GM19455 (cell line): Measurements from ENCODE around the gene COX14.
"Not testable (repeated sequence)": the region's sequence is repeated elsewhere in the genome, so short reads cannot be mapped to it uniquely, and the experiment has no call there.

Source experiments
- ATAC-seq: cut with Tn5 transposase; IDR thresholded peaks from one replicate; pipeline ENCODE4 v1.9.1; 2021; ENCODE audit not compliant: unreplicated experiment

Gene COX14

GRCh38 chr12:50151047-50151687, 39.1 kb downstream of the COX14 start:
- no peak for ATAC-seq

DNA sequence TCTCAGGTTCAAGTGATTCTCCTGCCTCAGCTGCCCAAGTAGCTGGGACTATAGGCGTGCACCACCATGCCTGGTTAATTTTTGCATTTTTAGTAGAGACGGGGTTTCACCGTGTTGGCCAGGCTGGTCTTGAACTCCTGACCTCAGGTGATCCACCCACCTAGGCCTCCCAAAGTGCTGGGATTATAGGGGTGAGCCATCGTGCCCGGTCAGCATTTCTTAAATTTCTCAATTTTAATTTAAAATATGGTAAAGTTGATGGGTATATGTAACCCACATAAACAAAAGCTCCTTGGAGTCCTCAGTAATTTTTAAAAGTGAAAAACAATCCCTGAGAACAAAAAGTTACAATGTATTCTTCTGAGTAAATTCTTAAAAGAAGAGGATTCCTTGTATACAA, 42.9 kb downstream of the COX14 start:
- not testable (repeated sequence) for ATAC-seq

DNA sequence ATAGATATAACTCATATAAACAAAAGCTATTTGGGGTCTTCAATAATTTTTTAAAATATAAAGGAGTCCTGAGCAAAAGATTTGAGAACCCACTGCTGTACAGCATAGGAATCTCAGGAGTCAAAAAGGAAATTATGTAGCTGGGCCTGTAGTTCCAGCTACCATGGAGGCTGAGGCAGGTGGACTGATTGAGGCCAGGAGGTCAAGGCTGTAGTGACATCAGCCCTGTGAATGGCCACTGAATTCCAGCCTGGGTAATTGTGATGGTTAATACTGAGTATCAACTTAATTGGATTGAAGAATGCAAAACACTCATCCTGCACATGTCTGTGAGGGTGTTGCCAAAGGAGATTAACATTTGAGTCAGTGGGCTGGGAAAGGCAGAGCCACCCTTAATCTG, 44.6 kb downstream of the COX14 start:
- ATAC-seq: no peak

DNA sequence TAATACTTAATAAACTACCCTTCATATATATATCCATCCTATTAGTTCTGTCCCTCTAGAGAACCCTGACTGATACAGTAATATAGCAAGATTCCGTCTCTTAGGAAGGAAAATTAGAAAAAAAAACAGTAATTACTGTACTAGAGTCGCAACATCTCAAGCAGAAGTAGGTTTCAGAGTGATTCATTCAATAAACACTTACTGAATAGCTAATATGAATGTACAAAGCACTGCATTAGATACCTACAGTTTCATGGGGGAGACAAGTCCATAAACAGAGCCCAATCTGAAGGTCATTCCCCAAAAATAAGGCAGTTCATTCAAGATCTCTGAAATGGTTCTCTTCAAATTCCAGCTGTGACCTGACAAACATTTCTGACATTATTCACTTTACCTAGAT, 45.2 kb downstream of the COX14 start:
- ATAC-seq: no peak

GRCh38 chr12:50160643-50161042, 48.6 kb downstream of the COX14 start:
- ATAC-seq: no peak

- ATAC-seq: no peak
Observed at GRCh38 chr12:50162230-50162629, 50.2 kb downstream of the COX14 start.

- no peak for ATAC-seq
Observed at GRCh38 chr12:50164963-50165362, 52.9 kb downstream of the COX14 start.

DNA sequence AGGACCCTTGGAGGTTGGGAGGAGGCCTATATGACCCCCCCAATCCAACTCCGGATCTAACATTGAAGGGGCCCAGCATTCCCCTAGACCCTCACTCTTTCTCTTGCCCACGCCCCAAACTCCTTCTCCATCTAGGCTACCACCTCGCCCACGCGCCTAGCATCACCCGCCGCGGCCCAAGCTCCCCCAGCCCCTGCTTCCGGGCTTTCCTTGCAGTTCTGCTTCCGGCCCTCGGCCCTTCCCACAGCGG, 54.7 kb downstream of the COX14 start:
- peak; percentile 39 for ATAC-seq

DNA sequence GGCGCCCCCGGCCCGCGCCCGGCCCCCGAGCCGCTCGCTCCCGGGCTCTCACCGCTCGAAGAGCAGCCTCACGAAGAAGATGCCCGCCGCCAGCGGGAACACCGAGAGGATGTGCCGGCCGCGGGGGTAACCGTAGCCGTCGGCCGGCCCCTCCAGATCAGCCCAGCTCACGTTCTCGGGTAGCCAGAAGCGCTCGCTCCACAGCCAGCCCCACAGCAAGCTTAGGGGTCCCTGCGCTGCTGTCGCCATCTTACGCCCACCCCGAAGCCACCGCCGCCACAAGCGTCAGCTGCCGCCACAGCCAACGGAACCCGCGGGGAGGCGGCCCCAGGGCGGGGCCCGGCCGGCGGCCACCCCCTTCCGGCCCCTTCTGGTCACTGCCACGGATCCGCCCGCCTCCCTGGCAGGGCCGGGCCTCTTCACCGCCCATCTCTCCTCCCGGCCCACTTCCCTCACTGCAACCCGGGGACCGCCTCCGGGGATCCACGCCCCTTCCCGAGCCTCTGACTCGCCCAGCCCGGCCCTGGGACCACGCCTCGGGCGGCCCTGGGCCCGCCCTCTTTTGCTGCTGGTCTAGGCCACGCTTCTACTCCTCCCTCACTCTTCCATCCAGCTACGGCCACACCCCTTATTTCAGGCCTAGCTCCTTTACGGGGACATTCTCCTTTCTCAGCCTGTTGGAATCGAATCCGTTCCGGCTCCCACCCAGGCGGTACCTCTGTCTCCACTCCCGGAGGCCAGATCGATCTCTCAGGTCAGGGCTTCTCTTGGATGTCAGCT, 55.2 kb downstream of the COX14 start, which contains the start of gene CERS5:
Gene CERS5, minus strand, starts transcription at position 321 of the 780 bp plus-strand sequence. Its CDS starts 72 bp downstream, at position 249.
- peak; percentile 97 for ATAC-seq
